Body of pancreas (tissue), 4 donors: ENCODE data around the gene TFAP2D. TPM values are rescaled to one million over a fixed set of nuclear protein-coding genes. Genes with fewer than 3 reads are reported as not detected.

Source experiments
- ATAC-seq: fragments of 150-250 bp; one replicate; pipeline ENCODE4 v1.9.1; 2016
- DNase-seq, 4 donors: peaks; one replicate each; pipeline ENCODE4 v3.0.0-alpha.2; 2019
- H3K27ac ChIP-seq, 4 donors: fragments of 200-600 bp; sonication (generic); 1 replicate in 3 of 4; 2 replicates in 1 of 4; pipeline versions ENCODE4 v1.5.1 to v1.6.1; 2016 to 2019; ENCODE audit warnings: mild to moderate bottlenecking in 1 of 4, mixed read lengths in 1 of 4, moderate library complexity in 1 of 4
- H3K27me3 ChIP-seq, 2 donors: fragments of 200-600 bp; sonication (generic); one replicate each; pipeline ENCODE4 v1.6.0; 2016; ENCODE audit warnings: mild to moderate bottlenecking in 1 of 2
- H3K36me3 ChIP-seq, 2 donors: fragments of 200-600 bp; sonication (generic); replicated peaks in 1 of 2; 2 replicates each; pipeline ENCODE4 v1.5.1; 2016; ENCODE audit warnings: low read depth in 2 of 2; ENCODE audit not compliant: insufficient read depth in 1 of 2
- H3K4me1 ChIP-seq: fragments of 200-600 bp; sonication (generic); one replicate; pipeline ENCODE4 v1.6.0; 2016
- H3K4me3 ChIP-seq, 2 donors: fragments of 200-600 bp; sonication (generic); 1 replicate in 1 of 2; 2 replicates in 1 of 2; pipeline ENCODE4 v1.5.1; 2016 to 2019
- H3K9me3 ChIP-seq, 3 donors: fragments of 200-600 bp; sonication (generic); 1 replicate in 2 of 3; 2 replicates in 1 of 3; pipeline ENCODE4 v1.5.1; 2016
- CTCF ChIP-seq, 7 experiments: fragments of 450-650 bp in 4 of 7; fragments of 200-600 bp in 3 of 7; sonication (generic) in 3 of 7; IDR thresholded peaks; one replicate each; pipeline ENCODE4 v1.5.1; 2016 to 2019; ENCODE audit warnings: antibody characterized with exemption in 7 of 7
- POLR2A ChIP-seq, 3 donors: fragments of 450-650 bp; IDR thresholded peaks; one replicate each; pipeline ENCODE4 v1.6.1; 2016; ENCODE audit warnings: antibody characterized with exemption in 3 of 3, mild to moderate bottlenecking in 2 of 3
- WGBS, 2 donors: methylation state at CpG; one replicate each; pipeline ENCODE4 v1.1.5; 2017; 5-methylcytosine and 5-hydroxymethylcytosine counted together
- intact Hi-C: fragments of 100-400 bp; cut with DNase I; formaldehyde crosslinking; loops from one replicate; pipeline ENCODE4 v1.15.1; 2023
- total RNA-seq, 2 donors: library from RNA; depleted of rRNA; stranded (reverse); fragments of >200 nt; gene quantifications; one replicate each; pipeline ENCODE4 v1.1.0, GENCODE V29; 2016

The TFAP2D gene
- total RNA-seq, result not detected

- Histone ChIP-seq H3K36me3 (no peaks in the 10 kb centered on the region), H3K4me3 (no peak within 1 kb of the TSS), H3K27me3 (no peaks in the 10 kb centered on the region), H3K4me1 (no peaks in the 10 kb centered on the region), H3K9me3 (no peaks in the 10 kb centered on the region), H3K27ac (no peak within 1 kb of the TSS)
- no peak for TF ChIP-seq POLR2A (IDR thresholded peaks at IDR 0.05)
- TF ChIP-seq CTCF (IDR thresholded peaks at IDR 0.05), result no peak
- intact Hi-C loops, result no loop called here
- ATAC-seq, result no peak
- WGBS, 2 donors, result 0 to 1% methylated on average over 4 of the region's 4 CpGs
- DNase-seq, result no peak
These were observed at the start of gene TFAP2D for GRCh38 chr6:50713226-50713625. TFAP2D (plus strand) TSS chr6:50713526; CDS start chr6:50714056, 530 bp downstream.

- Histone ChIP-seq H3K9me3 (no peaks in the 10 kb centered on the region), H3K27me3 (no peaks in the 10 kb centered on the region), H3K36me3 (no peaks in the 10 kb centered on the region), H3K27ac (no peak overlapping the region), H3K4me3 (no peak overlapping the region), H3K4me1 (no peaks in the 10 kb centered on the region)
- ATAC-seq (no peak), DNase-seq (no peak)
- WGBS, 2 donors, result 81 to 83% methylated on average over 1 of the region's 1 CpG
- TF ChIP-seq CTCF (IDR thresholded peaks at IDR 0.05), result no peak
- TF ChIP-seq POLR2A (IDR thresholded peaks at IDR 0.05), result no peak
- intact Hi-C loops, result no loop called here
These were observed 49.5 kb upstream of the TFAP2D start for GRCh38 chr6:50663806-50664205.

- TF ChIP-seq POLR2A (IDR thresholded peaks at IDR 0.05), result no peak
- TF ChIP-seq CTCF (IDR thresholded peaks at IDR 0.05), result no peak
- Histone ChIP-seq H3K4me3 (no peak overlapping the region), H3K36me3 (no peaks in the 10 kb centered on the region), H3K9me3 (no peaks in the 10 kb centered on the region), H3K27me3 (no peaks in the 10 kb centered on the region), H3K4me1 (no peaks in the 10 kb centered on the region), H3K27ac (no peak overlapping the region)
- intact Hi-C loops, result no loop called here
- ATAC-seq (no peak), DNase-seq (no peak)
- 74 to 77% methylated on average over 3 of the region's 3 CpGs for WGBS, 2 donors
These were observed 47.2 kb upstream of the TFAP2D start for GRCh38 chr6:50666089-50666488.

- TF ChIP-seq CTCF (IDR thresholded peaks at IDR 0.05) (no peak), POLR2A (IDR thresholded peaks at IDR 0.05) (no peak)
- H3K36me3 ChIP-seq, result no peaks in the 10 kb centered on the region
- H3K4me1 ChIP-seq, result no peaks in the 10 kb centered on the region
- H3K9me3 ChIP-seq, result no peaks in the 10 kb centered on the region
- 48 to 55% methylated on average over 4 of the region's 4 CpGs for WGBS, 2 donors
- no peaks in the 10 kb centered on the region for H3K27me3 ChIP-seq
- intact Hi-C loops, result no loop called here
- H3K27ac ChIP-seq, result no peak overlapping the region
- ATAC-seq, result no peak
- no peak overlapping the region for H3K4me3 ChIP-seq
- no peak for DNase-seq
These were observed 32.0 kb upstream of the TFAP2D start for GRCh38 chr6:50681213-50681824.

- TF ChIP-seq CTCF (IDR thresholded peaks at IDR 0.05) (no peak), POLR2A (IDR thresholded peaks at IDR 0.05) (no peak)
- ATAC-seq, result no peak
- Histone ChIP-seq H3K4me1 (no peaks in the 10 kb centered on the region), H3K4me3 (no peak overlapping the region), H3K27me3 (no peaks in the 10 kb centered on the region), H3K9me3 (no peaks in the 10 kb centered on the region), H3K27ac (no peak overlapping the region), H3K36me3 (no peaks in the 10 kb centered on the region)
- DNase-seq, result no peak
- 57 to 61% methylated on average over 3 of the region's 3 CpGs for WGBS, 2 donors
- intact Hi-C loops, result no loop called here
These were observed 24.1 kb upstream of the TFAP2D start for GRCh38 chr6:50689210-50689609.
